ENCODE results near the gene BANP.
"Not testable (repeated sequence)": the region's sequence is repeated elsewhere in the genome, so short reads cannot be mapped to it uniquely, and the experiment has no call there.

Gene BANP

DNA sequence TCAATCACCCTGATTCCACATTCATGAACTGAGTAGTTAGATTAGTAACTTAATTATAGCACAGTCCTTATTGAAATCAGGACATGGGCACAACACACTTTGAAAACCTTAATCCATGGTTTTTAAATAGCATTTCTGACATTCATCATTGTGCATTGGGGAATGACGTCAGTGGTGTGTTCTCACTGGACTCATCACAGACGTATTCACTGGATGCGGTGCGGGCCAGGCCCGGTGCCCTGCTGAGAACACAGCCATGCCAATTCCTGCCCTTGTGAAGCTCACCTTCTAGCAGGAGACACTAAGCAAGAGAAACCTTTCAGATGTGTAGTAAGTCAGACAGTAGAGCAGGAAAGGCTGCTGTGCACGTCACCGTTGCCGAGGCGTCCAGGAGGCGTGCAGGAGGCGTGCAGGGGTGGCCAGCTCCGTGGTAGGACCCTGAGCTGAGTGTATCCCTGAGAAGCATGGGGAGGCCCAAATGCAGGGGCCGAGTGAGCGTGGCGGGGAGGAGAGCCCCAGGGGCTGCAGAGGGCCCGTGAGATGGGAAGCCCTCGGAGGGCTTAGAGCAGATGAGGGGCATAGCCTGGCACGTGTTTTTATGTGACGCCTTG, 12.9 kb downstream of the BANP start:
- DNase-seq (ENCODE audit: extremely low spot score, insufficient read length, low read depth) = no peak
- FAIRE-seq = no peak

DNA sequence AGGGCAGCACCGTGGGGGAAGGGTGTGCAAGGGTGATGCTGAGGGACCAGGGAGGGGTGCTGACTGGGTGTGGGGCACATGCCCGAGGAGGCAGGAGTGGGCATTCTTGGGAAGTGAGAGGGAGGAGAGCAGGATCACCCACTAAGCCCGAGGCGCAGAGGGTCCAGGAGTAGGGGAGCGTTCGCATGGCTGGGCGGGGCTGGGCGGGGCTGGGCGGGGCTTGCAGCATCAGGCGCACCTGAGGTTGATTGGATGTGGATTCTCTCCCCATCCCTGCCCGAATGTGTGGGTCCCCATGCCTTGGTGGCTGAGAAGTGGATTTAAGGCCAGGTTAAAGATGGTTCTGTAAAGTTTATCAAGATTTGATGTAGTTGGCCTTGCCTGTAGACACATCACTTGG, 14.2 kb downstream of the BANP start:
- FAIRE-seq = no peak
- no peak for DNase-seq (ENCODE audit: extremely low spot score, insufficient read length, low read depth)

DNA sequence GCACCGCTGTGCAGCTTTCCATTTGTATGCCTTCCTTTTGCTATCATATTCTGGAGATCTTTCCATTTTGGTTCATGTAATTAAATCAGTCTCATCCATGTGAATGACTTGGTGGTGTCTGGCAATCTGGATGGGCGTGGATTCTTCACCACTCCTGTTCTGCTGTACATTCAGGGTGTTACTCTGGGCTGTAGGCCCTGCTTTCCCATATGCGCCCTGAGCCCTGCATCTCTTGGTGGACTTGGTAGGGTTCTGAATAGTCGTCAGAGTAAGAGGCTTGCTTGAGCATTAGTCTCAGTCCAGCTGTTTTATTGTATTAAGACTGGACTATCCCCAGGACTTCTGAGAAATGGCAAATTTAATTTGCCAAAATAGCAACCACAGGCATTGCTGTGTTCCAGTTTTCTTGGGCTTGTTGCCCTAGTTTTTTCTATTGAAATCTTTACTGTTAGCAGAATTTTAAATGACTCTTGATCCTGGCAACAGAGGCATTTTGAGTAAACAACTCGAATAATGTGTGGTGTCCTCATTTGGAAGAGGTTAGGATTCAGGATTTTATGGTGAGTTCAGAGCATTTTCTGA, 14.9 kb downstream of the BANP start:
- no peak for DNase-seq (ENCODE audit: extremely low spot score, insufficient read length, low read depth)
- FAIRE-seq = no peak

DNA sequence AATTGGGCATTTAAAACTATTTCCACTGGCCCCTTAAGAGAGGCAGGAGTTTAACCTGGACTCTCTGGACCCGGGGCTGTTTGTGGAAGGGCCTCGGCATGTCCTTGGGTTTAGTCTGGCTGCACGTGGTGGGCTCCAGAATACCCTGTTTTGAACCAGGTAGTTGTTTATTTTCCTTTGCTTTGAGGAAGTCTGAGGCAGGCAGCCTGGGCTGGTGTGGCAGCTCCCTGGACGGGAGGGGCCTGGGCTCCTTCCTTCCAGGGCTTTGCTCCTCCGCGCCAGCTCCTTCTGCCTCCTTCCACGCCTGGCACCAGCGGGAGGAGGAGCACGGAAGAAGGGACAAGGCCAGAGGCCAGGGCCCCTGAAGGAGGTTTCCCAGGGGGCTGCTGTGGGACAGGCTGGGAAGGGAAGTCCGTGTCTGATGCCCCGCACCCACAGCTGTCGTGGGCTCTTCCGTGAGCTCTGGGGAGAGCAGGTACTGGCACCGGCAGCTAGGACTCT, 15.5 kb downstream of the BANP start:
- no peak for DNase-seq (ENCODE audit: extremely low spot score, insufficient read length, low read depth)

DNA sequence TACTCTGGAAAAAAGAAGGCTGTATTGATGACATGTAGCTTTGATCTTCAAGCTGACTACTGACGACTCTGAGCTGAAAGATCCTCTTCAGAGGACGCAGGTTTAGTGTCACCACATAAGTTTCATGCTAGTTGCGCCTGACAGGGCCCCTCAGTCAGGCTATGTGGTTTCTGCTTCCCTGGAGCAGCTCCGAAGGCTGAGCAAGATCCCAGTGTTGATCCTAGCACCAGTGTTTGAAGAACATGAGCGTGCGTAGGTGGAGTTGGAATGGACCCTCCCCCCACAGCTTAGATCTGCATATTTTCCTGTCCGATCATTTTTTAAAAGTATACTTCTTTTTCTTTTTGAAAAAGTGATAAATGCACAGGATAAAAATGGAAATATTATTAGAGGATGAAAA, 17.3 kb downstream of the BANP start:
- no peak for FAIRE-seq
- no peak for DNase-seq (ENCODE audit: extremely low spot score, insufficient read length, low read depth)

More for the DNA sequence above, 15.5 kb downstream of the BANP start:
- FAIRE-seq = no peak

DNA sequence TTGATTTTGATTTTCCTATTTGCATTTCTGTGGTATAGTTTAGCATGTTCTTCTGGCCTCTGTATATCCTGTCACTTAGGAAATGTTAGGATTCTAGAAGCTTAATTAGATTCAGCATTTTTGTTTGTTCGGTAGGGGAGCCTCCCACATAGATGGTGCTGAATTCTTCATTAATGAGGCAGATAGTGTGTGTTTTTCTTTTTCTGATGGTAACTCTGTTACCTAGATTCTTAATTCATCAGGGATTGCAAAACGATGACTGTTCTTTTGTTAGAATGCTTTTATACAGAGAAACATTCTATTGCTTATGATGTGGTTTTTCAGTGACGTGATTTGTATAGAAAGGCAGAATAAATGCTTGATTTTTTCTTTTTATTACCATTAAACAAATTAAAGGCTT, 19.0 kb downstream of the BANP start:
- no peak for FAIRE-seq
- no peak for DNase-seq (ENCODE audit: extremely low spot score, insufficient read length, low read depth)

DNA sequence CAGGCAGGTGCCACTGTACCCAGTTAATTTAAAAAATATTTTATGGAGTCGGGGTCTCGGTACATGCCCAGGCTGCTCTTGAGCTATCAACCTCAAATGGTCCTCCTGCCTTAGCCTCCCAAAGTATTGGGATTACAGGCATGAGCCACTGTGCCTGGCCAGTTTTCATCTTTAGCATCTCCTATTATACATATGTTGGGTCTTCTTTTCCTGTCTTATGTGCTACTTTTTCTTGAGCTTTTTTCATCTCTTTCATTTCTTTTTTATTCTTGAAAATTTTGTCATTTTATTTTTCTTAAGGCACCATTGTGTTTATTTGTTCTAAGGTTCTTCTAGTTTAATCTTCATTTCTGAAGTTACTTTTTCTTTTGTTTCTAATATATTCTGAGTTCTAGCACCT, 20.7 kb downstream of the BANP start:
- no peak for FAIRE-seq
- no peak for DNase-seq (ENCODE audit: extremely low spot score, insufficient read length, low read depth)

DNA sequence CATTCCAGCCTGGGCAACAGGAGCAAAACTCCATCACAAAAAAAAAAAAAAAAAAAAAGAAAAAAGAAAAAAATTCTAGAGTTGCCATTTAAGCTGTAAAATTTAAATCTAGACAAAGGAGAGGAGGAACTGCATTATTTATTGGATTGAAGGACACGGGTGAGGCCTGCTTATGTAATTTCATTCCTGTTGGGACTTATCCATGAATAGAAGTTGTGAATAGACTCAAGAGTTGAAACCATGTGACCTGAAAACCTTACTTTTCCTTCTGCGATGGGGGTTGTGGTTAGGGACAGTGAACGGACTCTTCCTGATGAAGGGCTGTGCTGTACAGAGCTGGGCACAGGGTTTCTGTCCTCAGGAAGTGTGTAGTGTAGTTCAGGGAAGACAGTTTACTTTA, 22.5 kb downstream of the BANP start:
- FAIRE-seq = no peak
- no peak for DNase-seq (ENCODE audit: extremely low spot score, insufficient read length, low read depth)

DNA sequence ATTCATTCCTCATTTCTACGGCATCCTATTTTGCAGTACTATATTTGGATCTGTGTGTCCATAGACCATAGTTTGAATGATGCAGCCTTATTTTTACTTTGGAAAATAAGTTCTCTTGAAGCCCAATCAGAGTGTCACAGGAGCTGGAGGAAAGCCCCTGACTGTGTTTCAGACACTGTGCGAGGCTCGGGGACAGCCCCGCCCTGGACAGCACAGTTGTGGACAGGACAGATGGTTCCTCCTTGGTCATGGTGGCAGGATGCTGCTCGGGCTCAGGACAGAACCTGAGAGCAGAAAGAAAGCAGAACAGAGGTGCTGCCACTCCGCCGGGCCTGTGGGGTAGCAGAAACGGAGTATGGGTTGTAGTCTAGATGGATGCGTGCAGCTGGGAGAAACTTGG, 22.9 kb downstream of the BANP start:
- no peak for FAIRE-seq

DNA sequence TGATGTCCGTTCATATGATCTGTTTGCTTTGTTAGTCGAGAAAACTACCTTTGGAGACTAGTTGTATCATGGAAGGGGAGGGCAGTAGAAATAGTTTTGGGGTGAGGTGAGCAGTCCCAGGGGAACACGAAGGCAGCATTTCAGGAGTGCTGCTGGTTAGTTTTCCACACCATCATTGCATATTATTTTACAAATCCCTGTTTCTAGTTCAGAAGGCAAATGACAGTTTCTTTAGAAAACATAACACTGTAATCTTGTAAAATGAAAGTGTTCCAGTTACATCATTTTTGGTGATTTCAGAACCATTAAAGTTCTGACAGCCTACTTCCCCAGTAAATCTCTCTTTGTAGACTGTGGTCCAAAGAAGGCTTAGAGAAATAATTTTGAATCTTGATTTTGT, 25.4 kb downstream of the BANP start:
- DNase-seq (ENCODE audit: extremely low spot score, insufficient read length, low read depth) = no peak
- no peak for FAIRE-seq

More for the DNA sequence above, 22.9 kb downstream of the BANP start:
- DNase-seq (ENCODE audit: extremely low spot score, insufficient read length, low read depth) = no peak

DNA sequence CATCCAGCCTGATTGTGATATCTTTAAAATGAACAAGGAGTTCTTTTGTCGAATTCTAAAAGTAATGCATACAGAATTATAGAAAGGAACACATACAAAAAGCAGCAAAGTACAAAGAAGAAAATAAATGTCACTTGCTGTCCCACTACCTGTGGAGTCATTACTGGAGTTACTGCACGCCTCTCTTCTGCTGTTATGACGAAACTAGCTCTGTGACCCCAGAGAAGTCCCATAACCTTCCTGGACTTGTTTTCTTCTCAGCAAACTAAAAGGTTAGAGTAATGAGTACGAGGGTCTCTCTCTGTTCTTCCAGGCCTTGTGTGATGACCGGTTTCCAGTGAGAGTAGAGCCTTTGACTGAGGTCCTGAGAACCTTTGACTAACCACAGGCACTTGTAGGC, 26.9 kb downstream of the BANP start:
- no peak for DNase-seq (ENCODE audit: extremely low spot score, insufficient read length, low read depth)
- no peak for FAIRE-seq

DNA sequence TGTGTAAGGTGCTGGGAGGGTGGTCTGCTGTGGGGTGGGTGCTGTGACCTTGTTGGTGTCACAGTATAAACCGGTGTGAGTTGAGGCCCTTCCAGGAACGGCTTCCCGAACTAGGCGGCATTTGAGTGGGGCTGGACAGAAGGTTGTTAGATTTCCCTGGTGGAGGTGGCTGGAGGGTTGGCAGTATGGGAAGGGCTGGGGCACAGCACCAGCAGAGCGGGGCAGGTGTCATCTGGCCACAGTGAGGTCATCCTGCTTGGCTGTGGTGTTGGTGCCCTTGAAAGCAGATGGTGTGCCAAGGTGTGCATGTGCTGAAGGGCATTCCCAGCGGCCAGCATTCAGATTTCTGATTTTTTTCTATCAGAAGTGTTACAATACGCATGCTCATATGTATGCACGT, 28.1 kb downstream of the BANP start:
- DNase-seq (ENCODE audit: extremely low spot score, insufficient read length, low read depth) (no peak), FAIRE-seq (no peak)

DNA sequence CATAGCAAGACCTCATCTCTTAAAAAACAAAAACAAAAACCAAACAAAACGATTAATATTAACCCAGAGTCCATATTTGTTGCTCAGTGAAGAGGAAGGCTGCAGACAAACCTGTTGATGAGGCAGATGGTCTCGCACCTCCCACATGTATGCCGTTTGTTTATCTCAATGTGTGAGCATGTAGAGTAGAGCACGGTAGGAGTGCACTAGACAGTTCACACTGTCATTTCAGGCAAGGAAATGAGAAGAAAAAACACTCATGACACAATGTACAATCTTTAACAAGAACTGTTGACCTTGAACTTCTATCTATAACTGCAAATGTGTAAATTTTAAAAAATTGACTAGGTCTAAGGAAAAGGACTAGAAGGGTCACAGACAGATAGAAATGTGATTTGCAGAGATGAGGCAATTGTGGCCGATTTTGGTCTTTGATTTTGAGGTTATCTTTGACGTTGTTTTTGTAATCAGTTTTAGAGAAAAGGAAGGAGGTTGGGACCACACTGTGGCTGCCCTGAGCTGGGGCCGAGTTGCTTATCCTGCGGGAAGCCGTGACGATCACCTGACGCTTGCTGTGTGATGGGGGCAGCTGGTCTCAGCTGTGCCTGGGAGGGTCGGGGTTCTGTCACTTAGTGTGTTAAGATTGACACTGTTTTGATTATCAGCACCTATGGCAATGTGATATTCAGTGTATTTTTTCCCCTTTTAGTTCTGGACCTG, 28.8 kb downstream of the BANP start:
- FAIRE-seq; DNase-seq (ENCODE audit: extremely low spot score, insufficient read length, low read depth): not testable (repeated sequence)

DNA sequence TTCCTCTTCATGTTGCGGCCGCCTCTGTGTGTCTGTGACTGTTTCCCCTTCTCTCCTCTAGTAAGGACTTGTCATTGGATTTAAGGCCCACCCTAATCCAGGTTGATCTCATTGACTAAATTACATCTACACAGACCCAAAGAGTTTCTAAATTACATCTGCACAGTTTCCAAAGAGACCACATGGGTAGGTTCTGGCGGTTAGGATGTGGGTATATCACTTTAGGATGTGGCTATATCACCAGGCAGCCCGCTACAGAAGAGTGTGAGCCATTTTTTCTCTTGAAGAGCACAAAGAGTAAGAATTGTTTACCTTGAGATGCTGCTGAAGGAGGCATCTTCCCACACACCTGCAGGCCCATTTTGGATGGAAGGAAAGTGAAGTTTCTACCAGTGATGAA, 30.1 kb downstream of the BANP start:
- not testable (repeated sequence) for FAIRE-seq; DNase-seq (ENCODE audit: extremely low spot score, insufficient read length, low read depth)

DNA sequence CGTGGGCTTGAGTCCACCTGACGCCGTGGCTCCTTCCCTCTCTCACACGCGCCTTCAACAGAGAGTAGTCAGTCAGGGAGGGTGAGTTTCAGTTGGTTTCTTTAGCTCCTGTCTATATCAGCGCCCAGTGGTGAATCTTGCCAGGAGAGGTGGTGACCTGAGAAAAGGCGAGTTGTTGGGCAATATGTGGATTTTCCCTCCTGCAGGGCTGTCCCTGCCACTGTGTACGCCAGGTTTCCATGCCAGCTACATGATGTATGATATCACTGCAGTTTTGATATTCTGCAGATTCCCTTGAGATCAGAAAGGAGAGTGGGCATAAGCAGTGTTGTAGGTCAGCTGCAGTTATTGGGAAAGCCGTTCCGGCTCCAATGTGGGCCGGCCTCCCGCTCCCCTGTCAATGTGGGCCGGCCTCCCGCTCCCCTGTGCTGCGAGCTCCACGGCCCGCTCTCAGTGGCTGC, 31.4 kb downstream of the BANP start:
- DNase-seq (ENCODE audit: extremely low spot score, insufficient read length, low read depth) = no peak
- no peak for FAIRE-seq

DNA sequence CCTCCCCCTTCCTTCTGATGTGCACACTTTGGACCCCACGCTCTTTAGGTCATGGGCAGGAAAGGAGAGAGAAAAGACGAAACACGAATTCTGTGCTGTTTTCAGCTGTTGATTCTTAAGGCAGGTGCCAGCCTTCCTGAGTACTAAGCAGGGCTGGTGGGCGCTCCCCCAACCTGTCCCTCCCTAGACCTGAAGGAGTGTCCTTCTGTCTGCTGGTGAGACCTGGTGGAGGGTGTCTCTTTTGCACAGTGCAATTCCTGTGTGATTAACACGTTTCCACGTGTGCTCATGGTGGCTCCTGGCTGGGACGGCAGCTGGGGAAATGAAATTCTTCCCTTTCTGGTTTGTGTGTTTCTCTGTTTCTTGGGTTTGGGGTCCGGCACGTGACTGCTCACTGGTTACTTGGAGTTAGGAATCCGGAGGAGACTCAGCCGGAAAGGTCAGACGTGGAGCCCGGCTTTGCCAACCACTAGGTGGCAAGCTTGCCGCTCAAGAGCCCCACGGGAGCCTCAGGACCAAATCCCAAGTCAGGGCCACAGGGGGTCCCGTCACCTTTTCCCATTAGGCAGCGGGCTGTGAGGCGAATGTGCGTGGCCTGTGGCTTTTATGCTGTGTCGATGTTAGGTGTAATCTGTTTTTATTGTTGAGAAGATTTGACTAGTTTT, 32.0 kb downstream of the BANP start:
- DNase-seq (ENCODE audit: extremely low spot score, insufficient read length, low read depth) = not testable (repeated sequence)
- FAIRE-seq = peak; percentile 15

DNA sequence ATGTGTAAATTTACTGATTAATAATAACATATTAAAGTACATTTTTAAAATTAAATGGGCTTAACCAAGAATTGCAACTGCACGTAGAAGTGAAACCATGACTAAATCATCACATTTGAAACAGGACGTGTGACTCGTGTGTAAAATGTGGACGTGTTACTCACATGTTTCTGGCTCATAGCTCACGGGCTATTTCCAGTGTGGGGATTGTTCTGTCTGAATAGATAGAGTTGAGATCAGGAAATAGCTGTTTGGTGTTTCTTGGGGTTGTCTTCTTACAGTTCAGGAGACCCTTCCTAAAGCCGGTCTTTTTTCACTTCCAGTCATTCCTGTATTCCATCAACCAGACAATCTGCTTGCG, 32.5 kb downstream of the BANP start:
- DNase-seq (ENCODE audit: extremely low spot score, insufficient read length, low read depth) = not testable (repeated sequence)
- FAIRE-seq = peak; percentile 54

DNA sequence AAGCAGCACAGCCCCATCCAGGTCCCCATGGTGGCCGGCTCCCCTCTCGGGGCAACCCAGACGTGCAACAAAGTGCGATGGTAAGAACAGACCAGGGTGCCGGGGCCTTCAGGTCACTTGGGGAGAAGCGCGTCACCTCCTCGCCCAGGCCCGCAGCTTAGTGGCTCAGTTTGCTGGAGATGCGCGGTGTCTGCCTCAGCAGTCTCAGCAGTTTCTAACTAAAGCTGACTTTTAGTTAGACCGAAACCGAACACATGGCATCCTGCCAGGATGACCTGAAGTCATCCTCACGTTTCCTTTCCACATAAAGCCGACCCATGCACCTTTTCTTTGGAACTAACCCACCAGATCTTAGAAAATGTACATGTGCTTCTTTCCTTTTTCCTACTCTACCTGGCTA, 32.9 kb downstream of the BANP start:
- not testable (repeated sequence) for DNase-seq (ENCODE audit: extremely low spot score, insufficient read length, low read depth); FAIRE-seq

DNA sequence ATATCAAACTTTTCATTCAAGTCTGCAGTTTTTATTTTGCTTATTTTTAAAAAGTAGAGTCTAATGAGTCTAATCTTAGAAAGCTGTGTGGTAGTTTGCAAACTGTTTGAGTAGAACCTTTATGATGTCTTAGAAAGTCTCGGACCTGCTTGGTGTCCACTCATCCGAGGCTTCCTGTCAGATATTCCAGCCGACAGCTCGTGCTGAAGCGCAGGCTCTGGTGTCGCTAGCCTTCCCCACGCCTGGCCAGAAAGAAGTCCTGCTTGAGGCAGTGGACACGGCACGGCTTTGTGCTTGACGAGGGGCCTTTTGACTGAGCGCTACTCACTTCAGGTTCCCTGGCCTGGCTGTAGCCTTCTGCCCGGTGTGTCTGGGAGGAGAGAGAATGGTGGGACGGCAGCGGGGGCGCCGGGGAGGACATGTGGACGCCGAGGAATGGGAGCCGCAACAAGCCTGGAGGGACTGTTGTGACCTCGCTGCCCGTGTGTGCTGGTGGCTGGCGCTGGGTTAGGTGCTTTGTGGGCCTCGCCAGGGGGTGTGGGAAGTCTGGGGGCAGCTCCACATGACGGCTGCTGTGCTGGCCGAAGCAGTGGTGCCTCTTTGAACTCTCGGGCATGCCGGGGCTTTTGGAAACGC, 33.5 kb downstream of the BANP start:
- no peak for DNase-seq (ENCODE audit: extremely low spot score, insufficient read length, low read depth)
- FAIRE-seq = no peak

DNA sequence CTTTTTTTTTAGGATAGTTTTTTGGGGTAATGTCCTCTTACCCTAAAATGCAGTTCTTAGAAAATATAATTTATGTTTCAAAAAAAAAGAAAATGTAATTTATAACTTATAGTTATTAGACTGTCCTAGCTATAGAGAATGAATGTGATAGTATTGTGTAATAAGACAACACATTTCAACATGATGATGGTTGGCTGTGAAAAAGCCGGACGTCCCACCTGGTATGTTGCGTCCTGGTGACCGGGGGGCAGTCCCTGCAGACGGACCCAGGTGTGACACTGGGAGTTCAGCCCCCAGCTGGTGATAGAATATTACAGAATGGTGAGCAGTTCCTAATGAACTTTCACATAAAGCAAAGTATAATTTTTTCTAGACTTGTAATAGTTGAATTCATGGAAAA, 34.3 kb downstream of the BANP start:
- not testable (repeated sequence) for FAIRE-seq; DNase-seq (ENCODE audit: extremely low spot score, insufficient read length, low read depth)

All from GM18507 (cell line).